Purkinje cell (primary cell): ENCODE data around the gene TMEM86B. TPM values are rescaled to one million over a fixed set of nuclear protein-coding genes. Genes with fewer than 3 reads are reported as not detected.

ENCODE experiments used
- polyA plus RNA-seq: library from polyadenylated mRNA; unstranded; fragments of >200 nt; fragmentation: Nextera tagmentation; gene quantifications from 2 replicates; pipeline ENCODE4 v1.2.1, GENCODE V29; 2014

Gene TMEM86B
- 0.27 and 1.3 TPM in 2 replicates for polyA plus RNA-seq

GRCh38 chr19:55228403-55229031 lies at the start of gene TMEM86B:
Gene TMEM86B (minus strand): TSS chr19:55228763. CDS start chr19:55228741, 22 bp downstream.

GRCh38 chr19:55258828-55259539 lies 30.4 kb upstream of the TMEM86B start, which contains the start of gene PPP6R1:
Gene PPP6R1 (minus strand): TSS chr19:55259017. CDS start chr19:55247103, 11,914 bp downstream.

GRCh38 chr19:55208880-55209692 lies 19.5 kb downstream of the TMEM86B start, which contains the start of gene PTPRH:
Gene PTPRH (minus strand): TSS chr19:55209501. CDS start chr19:55209433, 68 bp downstream.

GRCh38 chr19:55179606-55180484 lies 48.7 kb downstream of the TMEM86B start, which contains the start of gene SYT5:
Gene SYT5 (minus strand): TSS chr19:55180289. CDS start chr19:55179041, 1,248 bp downstream.

Other genes with a start within 250 kb of the TMEM86B start
- 0.60 and 1.1 TPM in 2 replicates for gene GP6, start 190.5 kb downstream of the TMEM86B start, polyA plus RNA-seq
- 3.8 and 5.6 TPM in 2 replicates for gene RDH13, start 165.6 kb downstream of the TMEM86B start, polyA plus RNA-seq
- gene EPS8L1, start 152.9 kb downstream of the TMEM86B start, polyA plus RNA-seq = 3.7 TPM in 1 of 2 replicates, not detected in the other
- 7.8 and 8.1 TPM in 2 replicates for gene PPP1R12C, start 111.1 kb downstream of the TMEM86B start, polyA plus RNA-seq
- 84.0 and 98.2 TPM in 2 replicates for gene TNNT1, start 79.6 kb downstream of the TMEM86B start, polyA plus RNA-seq
- not detected in 2 replicates for gene TNNI3, start 71.0 kb downstream of the TMEM86B start, polyA plus RNA-seq
- gene DNAAF3, start 62.1 kb downstream of the TMEM86B start, polyA plus RNA-seq = 0.99 TPM in 1 of 2 replicates, not detected in the other
- gene SYT5, start 48.5 kb downstream of the TMEM86B start, polyA plus RNA-seq = 2.6 and 7.5 TPM in 2 replicates
- gene PTPRH, start 19.3 kb downstream of the TMEM86B start, polyA plus RNA-seq = 1.0 TPM in 1 of 2 replicates, not detected in the other
- gene PPP6R1, start 30.3 kb upstream of the TMEM86B start, polyA plus RNA-seq = 1.3 and 2.7 TPM in 2 replicates
- 5.9 and 10.4 TPM in 2 replicates for gene HSPBP1, start 51.3 kb upstream of the TMEM86B start, polyA plus RNA-seq
- 0.44 and 2.8 TPM in 2 replicates for gene BRSK1, start 55.2 kb upstream of the TMEM86B start, polyA plus RNA-seq
- gene TMEM150B, start 96.6 kb upstream of the TMEM86B start, polyA plus RNA-seq = not detected in 2 replicates
- gene KMT5C, start 111.1 kb upstream of the TMEM86B start, polyA plus RNA-seq = 0.77 TPM in 1 of 2 replicates, not detected in the other
- gene COX6B2, start 126.0 kb upstream of the TMEM86B start, polyA plus RNA-seq = not detected in 2 replicates
- gene GARIN5B, start 134.5 kb upstream of the TMEM86B start, polyA plus RNA-seq = not detected in 2 replicates
- gene IL11, start 141.7 kb upstream of the TMEM86B start, polyA plus RNA-seq = not detected in 2 replicates
- not detected in 2 replicates for gene TMEM190, start 148.1 kb upstream of the TMEM86B start, polyA plus RNA-seq
- gene TMEM238, start 155.5 kb upstream of the TMEM86B start, polyA plus RNA-seq = not detected in 2 replicates
- 339 and 376 TPM in 2 replicates for gene RPL28, start 157.2 kb upstream of the TMEM86B start, polyA plus RNA-seq
- gene UBE2S, start 179.0 kb upstream of the TMEM86B start, polyA plus RNA-seq = 1.3 and 1.6 TPM in 2 replicates
- gene SHISA7, start 214.5 kb upstream of the TMEM86B start, polyA plus RNA-seq = 0.62 TPM in 1 of 2 replicates, not detected in the other
- gene ISOC2, start 232.9 kb upstream of the TMEM86B start, polyA plus RNA-seq = 0.93 and 1.2 TPM in 2 replicates
- not detected in 2 replicates for gene C19orf85, start 236.0 kb upstream of the TMEM86B start, polyA plus RNA-seq
- not detected in 2 replicates for gene ZNF628, start 247.9 kb upstream of the TMEM86B start, polyA plus RNA-seq